ENCODE data around the gene ATP8B3. TPM values are rescaled to one million over a fixed set of nuclear protein-coding genes. Genes with fewer than 3 reads are reported as not detected.

ATP8B3 gene
- total and polyA plus RNA-seq, 2 of the 13 experiments (the other 11 are each of a cell fraction or from before 2014, with no cell fraction given): 2.6 to 5.9 TPM

DNA sequence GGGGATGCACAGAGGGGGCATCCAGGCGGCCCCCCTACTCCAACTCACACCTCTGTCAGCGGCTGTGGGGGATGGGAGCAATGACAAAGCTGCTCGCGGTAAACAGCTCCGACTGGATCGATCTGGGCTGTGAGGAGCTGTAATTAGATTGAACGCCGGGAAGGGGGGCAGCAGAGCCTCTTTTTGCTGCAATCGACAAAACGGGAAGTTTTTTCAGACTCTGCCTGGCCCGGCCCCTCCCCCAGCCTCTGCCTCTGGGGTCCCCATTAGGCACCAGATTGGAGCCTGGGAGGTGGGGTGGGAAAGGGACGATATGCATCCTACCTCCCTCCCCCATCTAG, 42.5 kb downstream of the ATP8B3 start:
- intact Hi-C loops (cut with micrococcal nuclease; ENCODE audit: unreplicated experiment): loop anchor here (10.0 kb wide), 1 partner anchor 225 kb away; no protein-coding TSS in a partner anchor
- H3K4me2 ChIP-seq (ENCODE audit: low read depth, low read length): no peak overlapping the region
- FAIRE-seq (no peak), ATAC-seq (no peak), DNase-seq (ENCODE audit: low spot score) (no peak)
- WGBS (ENCODE audit: low lambda C conversion rate): 1% methylated on average over 11 of the region's 12 CpGs
- H4K20me1 ChIP-seq (ENCODE audit: insufficient read depth, low read length): peaks cover 3% of the 10 kb centered on the region
- H3K36me3 ChIP-seq (replicated peaks in 1 of 2; ENCODE audit: control insufficient read depth in 1 of 2, insufficient read depth in 2 of 2, low read length in 2 of 2): no peaks in the 10 kb centered on the region
- H3K4me3 ChIP-seq (replicated peaks in 1 of 3; ENCODE audit: insufficient read depth in 1 of 3, low read depth in 2 of 3, low read length in 3 of 3): no peak overlapping the region
- H3K9me3 ChIP-seq (ENCODE audit: low read length): peaks cover 10% of the 10 kb centered on the region
- no TSS peak for BruUV-seq (replicated peaks)
- POLR2A ChIA-PET: interaction anchor here (1.5 kb wide), 1 partner anchor 164 kb away, joined by 5 read pairs; the partner anchor contains the start of gene UQCR11
- H3K9ac ChIP-seq (ENCODE audit: insufficient read depth, low read depth, low read length): no peak overlapping the region
- no peak overlapping the region for H2AFZ ChIP-seq (ENCODE audit: low read length)
- no peaks in the 10 kb centered on the region for H3K4me1 ChIP-seq (ENCODE audit: insufficient read depth, low read length)
- H3K79me2 ChIP-seq (ENCODE audit: insufficient read depth, low read length): no peaks in the 10 kb centered on the region
- TF ChIP-seq EHMT2 (IDR thresholded peaks at IDR 0.05; ENCODE audit: borderline replicate concordance, low read depth, low read length): no peak
- no peak for TF ChIP-seq NFIB (CRISPR knock-in tag; IDR thresholded peaks at IDR 0.05; ENCODE audit: borderline replicate concordance)
- TF ChIP-seq SP5 (CRISPR knock-in tag; IDR thresholded peaks at IDR 0.05; ENCODE audit: borderline replicate concordance, low read depth): no peak
- no peak for TF ChIP-seq NR2F2 (IDR thresholded peaks at IDR 0.05; ENCODE audit: borderline replicate concordance, low read depth)
- TF ChIP-seq ZNF3 (CRISPR knock-in tag; IDR thresholded peaks at IDR 0.05): no peak
- no peak for TF ChIP-seq MTF1 (CRISPR knock-in tag; IDR thresholded peaks at IDR 0.05)
- no peak for TF ChIP-seq BORCS8-MEF2B (CRISPR knock-in tag; IDR thresholded peaks at IDR 0.05)
- TF ChIP-seq KMT2B (CRISPR knock-in tag; IDR thresholded peaks at IDR 0.05): no peak
- TF ChIP-seq KDM5B (CRISPR knock-in tag; IDR thresholded peaks at IDR 0.05; ENCODE audit: borderline replicate concordance): no peak
- no peak for TF ChIP-seq ZNF83 (CRISPR knock-in tag; IDR thresholded peaks at IDR 0.05; ENCODE audit: borderline replicate concordance)
- TF ChIP-seq NCOA1 (CRISPR knock-in tag; IDR thresholded peaks at IDR 0.05): no peak
- TF ChIP-seq FOXC1 (CRISPR knock-in tag; IDR thresholded peaks at IDR 0.05; ENCODE audit: borderline replicate concordance): no peak
- in situ Hi-C loops (cut with HindIII; ENCODE audit: extremely low pct_ligation_motif_present, low pct_unique_long_range_greater_than_20kb): loop anchor here (5.0 kb wide), 1 partner anchor 97 kb away; no protein-coding TSS in a partner anchor
- CTCF ChIA-PET (ENCODE audit: low intra/inter-chr PET ratio, low total read pairs): no interaction called here
- no peak overlapping the region for H3K27ac ChIP-seq (ENCODE audit: extremely low read length, insufficient read depth, low read length)
- H3K27me3 ChIP-seq (ENCODE audit: control insufficient read depth in 1 of 2, insufficient read depth in 2 of 2, low read length in 2 of 2): peaks cover 11 to 58% of the 10 kb centered on the region in 2 experiments
